AG04450 (cell line): Measurements from ENCODE around the gene FASN. TPM values are rescaled to one million over a fixed set of nuclear protein-coding genes. Genes with fewer than 3 reads are reported as not detected.
A peak's percentile ranks its signal among the peaks of the same experiment; 100 is the strongest.

Source experiments
- CTCF ChIA-PET: fragments of 300-600, 350-600 bp; formaldehyde crosslinking; extraction: SDS; loops from one replicate; lab custom pipeline; 2022; ENCODE audit warnings: antibody characterized with exemption, inconsistent platforms; lab: Charles Lee
- POLR2A ChIA-PET: fragments of 350-600 bp; formaldehyde crosslinking; extraction: SDS; loops from one replicate; lab custom pipeline; 2021; ENCODE audit warnings: antibody characterized with exemption, inconsistent platforms; lab: Yijun Ruan, JAX
- DNase-seq: peaks from one replicate; pipeline ENCODE4 v3.0.0-alpha.2; 2011; ENCODE audit warnings: low read depth, low spot score
- H3K27ac ChIP-seq: one replicate; pipeline ENCODE4 v1.5.1; 2012; ENCODE audit warnings: low read depth, low read length, control low read depth
- H3K27me3 ChIP-seq: one replicate; pipeline ENCODE4 v1.6.0; 2012; ENCODE audit warnings: low read length; ENCODE audit not compliant: control insufficient read depth, insufficient read depth
- H3K4me3 ChIP-seq: 2 replicates; pipeline ENCODE4 v1.5.1; 2011; ENCODE audit warnings: mild to moderate bottlenecking, low read depth, low read length, control low read depth
- H3K9me3 ChIP-seq: 2 replicates; pipeline ENCODE4 v1.5.1; 2012; ENCODE audit warnings: low read length; ENCODE audit not compliant: control insufficient read depth, insufficient read depth
- polyA plus RNA-seq: library from polyadenylated mRNA; depleted of rRNA; stranded (reverse); fragments of >200 nt; gene quantifications from 2 replicates; pipeline ENCODE4 v1.2.3, GENCODE V29; 2011
- TF ChIP-seq, protein P1 (sequence below): IDR thresholded peaks from 2 replicates; pipeline ENCODE4 v1.5.1; 2011; ENCODE audit warnings: low read depth, low read length, control low read depth, inconsistent platforms

The FASN gene
- polyA plus RNA-seq, 1 experiment = 6.2 TPM

DNA sequence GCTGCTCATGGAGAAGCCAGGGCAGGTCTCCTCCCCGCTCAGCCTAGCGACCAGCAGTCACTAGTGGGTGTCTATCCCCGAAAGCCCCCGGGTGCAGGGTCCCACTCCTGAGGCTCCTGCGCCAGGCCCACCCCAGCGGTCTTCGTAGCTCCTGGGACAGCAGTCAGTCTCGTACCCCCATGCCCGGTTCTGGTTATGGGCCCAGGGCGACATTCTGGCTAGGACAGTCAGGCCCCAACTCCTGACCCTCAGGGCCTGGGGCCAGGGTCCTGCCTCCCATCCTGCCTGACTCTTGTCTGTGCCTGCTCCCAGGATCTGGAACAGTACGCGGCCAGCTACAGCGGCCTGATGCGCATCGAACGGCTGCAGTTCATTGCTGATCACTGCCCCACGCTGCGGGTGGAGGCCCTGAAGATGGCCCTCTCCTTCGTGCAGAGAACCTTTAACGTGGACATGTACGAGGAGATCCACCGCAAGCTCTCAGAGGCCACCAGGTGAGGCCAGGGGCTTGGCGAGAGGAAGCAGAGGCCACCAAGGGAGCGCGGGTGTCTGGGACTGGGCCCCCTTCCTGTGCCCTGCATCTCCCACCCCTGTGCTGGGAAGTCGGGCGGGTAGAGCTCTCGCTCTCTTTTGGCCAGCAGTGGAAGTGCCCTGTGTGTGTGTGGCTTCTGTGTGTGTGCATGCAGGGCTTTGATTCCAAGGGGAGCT lies 44.3 kb downstream of the FASN start:
- TF ChIP-seq, protein P1, sequence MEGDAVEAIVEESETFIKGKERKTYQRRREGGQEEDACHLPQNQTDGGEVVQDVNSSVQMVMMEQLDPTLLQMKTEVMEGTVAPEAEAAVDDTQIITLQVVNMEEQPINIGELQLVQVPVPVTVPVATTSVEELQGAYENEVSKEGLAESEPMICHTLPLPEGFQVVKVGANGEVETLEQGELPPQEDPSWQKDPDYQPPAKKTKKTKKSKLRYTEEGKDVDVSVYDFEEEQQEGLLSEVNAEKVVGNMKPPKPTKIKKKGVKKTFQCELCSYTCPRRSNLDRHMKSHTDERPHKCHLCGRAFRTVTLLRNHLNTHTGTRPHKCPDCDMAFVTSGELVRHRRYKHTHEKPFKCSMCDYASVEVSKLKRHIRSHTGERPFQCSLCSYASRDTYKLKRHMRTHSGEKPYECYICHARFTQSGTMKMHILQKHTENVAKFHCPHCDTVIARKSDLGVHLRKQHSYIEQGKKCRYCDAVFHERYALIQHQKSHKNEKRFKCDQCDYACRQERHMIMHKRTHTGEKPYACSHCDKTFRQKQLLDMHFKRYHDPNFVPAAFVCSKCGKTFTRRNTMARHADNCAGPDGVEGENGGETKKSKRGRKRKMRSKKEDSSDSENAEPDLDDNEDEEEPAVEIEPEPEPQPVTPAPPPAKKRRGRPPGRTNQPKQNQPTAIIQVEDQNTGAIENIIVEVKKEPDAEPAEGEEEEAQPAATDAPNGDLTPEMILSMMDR = no peak
- DNase-seq = no peak
- Histone ChIP-seq H3K4me3 (peak overlapping the region; percentile 13; the same call in 1 of the 2 replicates), H3K9me3 (peaks cover 4% of the 10 kb centered on the region; the same call in 1 of the 2 replicates), H3K27me3 (no peaks in the 10 kb centered on the region), H3K27ac (no peak overlapping the region)
- POLR2A ChIA-PET = no interaction called here
- CTCF ChIA-PET = interaction anchor here (1.3 kb wide), 1 partner anchor 23 kb away, joined by 5 read pairs; no protein-coding TSS in a partner anchor

- peaks cover 4% of the 10 kb centered on the region; the same call in 1 of the 2 replicates for H3K9me3 ChIP-seq
- peak overlapping the region; percentile 85 for H3K4me3 ChIP-seq
- POLR2A ChIA-PET = no interaction called here
- CTCF ChIA-PET = no interaction called here
- no peaks in the 10 kb centered on the region for H3K27me3 ChIP-seq
- no peak for DNase-seq
- TF ChIP-seq, protein P1 = no peak
- no peak overlapping the region for H3K27ac ChIP-seq
These were observed 44.9 kb downstream of the FASN start for GRCh38 chr17:82053130-82053529.

DNA sequence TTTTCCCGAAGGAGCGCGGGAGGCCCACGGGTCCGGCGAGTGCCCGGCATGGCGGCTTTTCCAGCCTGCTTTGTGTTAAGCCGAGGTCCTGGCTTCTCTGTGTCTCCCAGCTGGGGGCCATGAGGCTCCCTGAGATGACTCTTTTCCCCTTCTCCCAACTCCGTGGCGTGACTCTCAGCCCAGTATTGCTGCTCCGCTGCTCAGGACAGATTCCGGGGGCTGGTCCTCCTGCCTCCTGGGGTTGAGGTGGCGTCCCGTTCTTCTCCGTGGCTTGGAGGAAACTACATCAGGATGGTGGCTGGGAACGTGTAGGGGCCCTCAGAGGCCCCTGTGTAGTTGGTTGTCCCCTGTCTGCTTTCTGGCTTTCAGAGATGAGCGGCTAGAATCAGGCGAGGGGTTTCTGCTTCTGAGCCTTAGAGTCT lies 45.4 kb downstream of the FASN start:
- Histone ChIP-seq H3K27ac (no peak overlapping the region), H3K27me3 (no peaks in the 10 kb centered on the region), H3K4me3 (peak overlapping the region; percentile 85), H3K9me3 (peaks cover 4% of the 10 kb centered on the region; the same call in 1 of the 2 replicates)
- POLR2A ChIA-PET = interaction anchor here (0.6 to 2.2 kb wide), 3 partner anchors 15 to 46 kb away, joined by 3 to 8 read pairs (median 4); partner anchors contain the start of gene DCXR
- TF ChIP-seq, protein P1 = no peak
- CTCF ChIA-PET = no interaction called here
- no peak for DNase-seq

GRCh38 chr17:82051776-82052637 lies 46.0 kb downstream of the FASN start, which contains the start of the genes GPS1 and RFNG:
Gene GPS1, plus strand, starts transcription at chr17:82051898. Its CDS starts 34 bp downstream, at chr17:82051932.
Gene RFNG, minus strand, starts transcription at chr17:82051811. Its CDS starts 45 bp downstream, at chr17:82051766.
- no peak for DNase-seq
- TF ChIP-seq, protein P1 = no peak
- H3K27ac ChIP-seq = no peak within 1 kb of the TSS
- ChIA-PET POLR2A (interaction anchor here (0.6 to 2.2 kb wide), 3 partner anchors 14 to 47 kb away, joined by 3 to 8 read pairs (median 4); partner anchors contain the start of gene DCXR), CTCF (no interaction called here)
- H3K4me3 ChIP-seq = peak within 1 kb of the TSS; percentile 85
- no peaks in the 10 kb centered on the region for H3K27me3 ChIP-seq
- peaks cover 4% of the 10 kb centered on the region; the same call in 1 of the 2 replicates for H3K9me3 ChIP-seq
